ENCODE results near the gene URGCP.

- TF ChIP-seq CTCF (IDR thresholded peaks at IDR 0.05) (no peak), POLR2A (IDR thresholded peaks at IDR 0.05; ENCODE audit: low read depth) (no peak), POLR2AphosphoS5 (IDR thresholded peaks at IDR 0.05) (no peak)
Observed at GRCh38 chr7:43942250-43942649, 35.9 kb upstream of the URGCP start.
